Esophagus muscularis mucosa (tissue), 3 donors: ENCODE results near the gene UBAC2.

ENCODE experiments used
- POLR2A ChIP-seq: fragments of 450-650 bp; IDR thresholded peaks from one replicate; pipeline ENCODE4 v1.6.1; 2017; ENCODE audit warnings: antibody characterized with exemption, moderate library complexity, mild to moderate bottlenecking, low read depth
- TF ChIP-seq, protein P1 (sequence below), 3 experiments: fragments of 200-600 bp in 2 of 3; fragments of 450-650 bp in 1 of 3; sonication (generic) in 2 of 3; IDR thresholded peaks; one replicate each; pipeline ENCODE4 v1.5.1; 2017 to 2019; ENCODE audit warnings: antibody characterized with exemption in 3 of 3, mild to moderate bottlenecking in 2 of 3, moderate library complexity in 1 of 3

DNA sequence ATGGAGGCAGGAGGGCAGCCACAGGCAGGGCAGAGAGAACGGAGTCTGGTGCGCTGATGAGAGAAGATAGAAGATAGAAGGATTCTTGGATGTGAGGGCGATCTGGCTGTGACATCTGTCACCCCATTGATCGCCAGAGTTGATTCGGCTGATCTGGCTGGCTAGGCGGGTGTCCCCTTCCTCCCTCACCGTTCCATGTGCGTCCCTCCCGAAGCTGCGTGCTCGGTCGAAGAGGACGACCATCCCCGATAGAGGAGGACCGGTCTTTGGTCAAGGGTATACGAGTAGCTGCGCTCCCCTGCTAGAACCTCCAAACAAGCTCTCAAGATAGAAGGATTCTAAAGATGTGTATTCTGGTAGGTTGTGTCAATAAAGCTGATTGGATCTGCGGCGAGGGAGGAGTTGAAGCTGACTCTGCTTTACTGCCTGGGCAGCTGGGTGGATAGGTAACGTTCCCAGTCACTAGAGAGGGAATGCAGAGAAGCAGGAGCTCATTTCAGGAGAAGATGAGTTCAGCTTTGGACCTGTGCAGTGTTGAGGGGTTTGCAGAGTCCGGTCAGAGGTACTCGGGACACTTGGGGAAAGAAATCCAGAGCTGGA, 5.1 kb downstream of the UBAC2 start:
- TF ChIP-seq, protein P1, sequence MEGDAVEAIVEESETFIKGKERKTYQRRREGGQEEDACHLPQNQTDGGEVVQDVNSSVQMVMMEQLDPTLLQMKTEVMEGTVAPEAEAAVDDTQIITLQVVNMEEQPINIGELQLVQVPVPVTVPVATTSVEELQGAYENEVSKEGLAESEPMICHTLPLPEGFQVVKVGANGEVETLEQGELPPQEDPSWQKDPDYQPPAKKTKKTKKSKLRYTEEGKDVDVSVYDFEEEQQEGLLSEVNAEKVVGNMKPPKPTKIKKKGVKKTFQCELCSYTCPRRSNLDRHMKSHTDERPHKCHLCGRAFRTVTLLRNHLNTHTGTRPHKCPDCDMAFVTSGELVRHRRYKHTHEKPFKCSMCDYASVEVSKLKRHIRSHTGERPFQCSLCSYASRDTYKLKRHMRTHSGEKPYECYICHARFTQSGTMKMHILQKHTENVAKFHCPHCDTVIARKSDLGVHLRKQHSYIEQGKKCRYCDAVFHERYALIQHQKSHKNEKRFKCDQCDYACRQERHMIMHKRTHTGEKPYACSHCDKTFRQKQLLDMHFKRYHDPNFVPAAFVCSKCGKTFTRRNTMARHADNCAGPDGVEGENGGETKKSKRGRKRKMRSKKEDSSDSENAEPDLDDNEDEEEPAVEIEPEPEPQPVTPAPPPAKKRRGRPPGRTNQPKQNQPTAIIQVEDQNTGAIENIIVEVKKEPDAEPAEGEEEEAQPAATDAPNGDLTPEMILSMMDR (IDR thresholded peaks at IDR 0.05), result no peak
- TF ChIP-seq POLR2A, result no peak
